ENCODE results near the gene ITGB7. TPM values are rescaled to one million over a fixed set of nuclear protein-coding genes. Genes with fewer than 3 reads are reported as not detected.

Gene ITGB7
- total RNA-seq, 4 donors from 2014 or later: 0.40 to 5.8 (median 2.6) TPM

GRCh38 chr12:53161119-53161911 lies 45.7 kb downstream of the ITGB7 start:
- no peak for ATAC-seq
- Histone ChIP-seq H3K4me1 (peaks cover 0 to 38% (median 5%) of the 10 kb centered on the region in 3 donors), H3K4me3 (no peak overlapping the region), H3K27ac (peak overlapping the region in 1 of 4 donors; percentile 78), H3K27me3 (no peaks in the 10 kb centered on the region), H3K36me3 (peaks cover 0 to 39% of the 10 kb centered on the region in 2 donors), H3K9me3 (no peaks in the 10 kb centered on the region)
- 92 to 100% methylated on average over 2 of the region's 8 CpGs for WGBS, 2 donors (ENCODE audit: low coverage in 1 of 2)
- TF ChIP-seq EP300 (IDR thresholded peaks at IDR 0.05) (no peak), CTCF (IDR thresholded peaks at IDR 0.05) (no peak), POLR2A (IDR thresholded peaks at IDR 0.05) (no peak), POLR2AphosphoS5 (IDR thresholded peaks at IDR 0.05) (no peak)

GRCh38 chr12:53160673-53161072 lies 46.4 kb downstream of the ITGB7 start:
- no peaks in the 10 kb centered on the region for H3K27me3 ChIP-seq
- peaks cover 0 to 45% (median 5%) of the 10 kb centered on the region in 3 donors for H3K4me1 ChIP-seq
- peaks cover 0 to 34% of the 10 kb centered on the region in 2 donors for H3K36me3 ChIP-seq
- H3K9me3 ChIP-seq: no peaks in the 10 kb centered on the region
- 86% methylated on average over 2 of the region's 2 CpGs; no CpG with 5 or more reads in 1 of the 2 donors for WGBS, 2 donors (ENCODE audit: low coverage in 1 of 2)
- peak overlapping the region in 1 of 4 donors; percentile 78 for H3K27ac ChIP-seq
- H3K4me3 ChIP-seq: no peak overlapping the region
- no peak for ATAC-seq
- TF ChIP-seq CTCF (IDR thresholded peaks at IDR 0.05): no peak
- no peak for TF ChIP-seq POLR2A (IDR thresholded peaks at IDR 0.05)
- no peak for TF ChIP-seq EP300 (IDR thresholded peaks at IDR 0.05)
- TF ChIP-seq POLR2AphosphoS5 (IDR thresholded peaks at IDR 0.05): no peak

GRCh38 chr12:53160000-53160399 lies 47.1 kb downstream of the ITGB7 start:
- Histone ChIP-seq H3K27ac (peak overlapping the region in 3 of 4 donors; percentile 71 to 83 (median 78)), H3K9me3 (no peaks in the 10 kb centered on the region), H3K4me3 (no peak overlapping the region), H3K36me3 (peaks cover 0 to 28% of the 10 kb centered on the region in 2 donors), H3K4me1 (peaks cover 0 to 48% (median 5%) of the 10 kb centered on the region in 3 donors), H3K27me3 (no peaks in the 10 kb centered on the region)
- no CpG with 5 or more reads among the region's 16 CpGs for WGBS, 2 donors (ENCODE audit: low coverage in 1 of 2)
- no peak for ATAC-seq
- TF ChIP-seq EP300 (IDR thresholded peaks at IDR 0.05): no peak
- TF ChIP-seq POLR2A (IDR thresholded peaks at IDR 0.05): no peak
- no peak for TF ChIP-seq CTCF (IDR thresholded peaks at IDR 0.05)
- TF ChIP-seq POLR2AphosphoS5 (IDR thresholded peaks at IDR 0.05): no peak

- Histone ChIP-seq H3K27ac (peak overlapping the region; percentile 27 to 83 (median 74)), H3K36me3 (peaks cover 0 to 25% of the 10 kb centered on the region in 2 donors), H3K4me1 (peaks cover 0 to 55% (median 5%) of the 10 kb centered on the region in 3 donors), H3K4me3 (no peak overlapping the region), H3K9me3 (no peaks in the 10 kb centered on the region), H3K27me3 (no peaks in the 10 kb centered on the region)
- WGBS, 2 donors (ENCODE audit: low coverage in 1 of 2): 4 to 21% methylated on average over 5 to 9 of the region's 14 CpGs
- TF ChIP-seq POLR2AphosphoS5 (IDR thresholded peaks at IDR 0.05) (peak; percentile 52), POLR2A (IDR thresholded peaks at IDR 0.05) (no peak), CTCF (IDR thresholded peaks at IDR 0.05) (peak; percentile 86 to 98 (median 96))
- ATAC-seq: peak; percentile 90
Measured at GRCh38 chr12:53159195-53159839, 47.7 kb downstream of the ITGB7 start.
